ENCODE measurements around the gene RPUSD1. TPM values are rescaled to one million over a fixed set of nuclear protein-coding genes. Genes with fewer than 3 reads are reported as not detected.

The RPUSD1 gene
- total and polyA plus RNA-seq, 2 donors (not counting 1 experiment from before 2014, with no cell fraction given), result 34.7 to 46.1 TPM

DNA sequence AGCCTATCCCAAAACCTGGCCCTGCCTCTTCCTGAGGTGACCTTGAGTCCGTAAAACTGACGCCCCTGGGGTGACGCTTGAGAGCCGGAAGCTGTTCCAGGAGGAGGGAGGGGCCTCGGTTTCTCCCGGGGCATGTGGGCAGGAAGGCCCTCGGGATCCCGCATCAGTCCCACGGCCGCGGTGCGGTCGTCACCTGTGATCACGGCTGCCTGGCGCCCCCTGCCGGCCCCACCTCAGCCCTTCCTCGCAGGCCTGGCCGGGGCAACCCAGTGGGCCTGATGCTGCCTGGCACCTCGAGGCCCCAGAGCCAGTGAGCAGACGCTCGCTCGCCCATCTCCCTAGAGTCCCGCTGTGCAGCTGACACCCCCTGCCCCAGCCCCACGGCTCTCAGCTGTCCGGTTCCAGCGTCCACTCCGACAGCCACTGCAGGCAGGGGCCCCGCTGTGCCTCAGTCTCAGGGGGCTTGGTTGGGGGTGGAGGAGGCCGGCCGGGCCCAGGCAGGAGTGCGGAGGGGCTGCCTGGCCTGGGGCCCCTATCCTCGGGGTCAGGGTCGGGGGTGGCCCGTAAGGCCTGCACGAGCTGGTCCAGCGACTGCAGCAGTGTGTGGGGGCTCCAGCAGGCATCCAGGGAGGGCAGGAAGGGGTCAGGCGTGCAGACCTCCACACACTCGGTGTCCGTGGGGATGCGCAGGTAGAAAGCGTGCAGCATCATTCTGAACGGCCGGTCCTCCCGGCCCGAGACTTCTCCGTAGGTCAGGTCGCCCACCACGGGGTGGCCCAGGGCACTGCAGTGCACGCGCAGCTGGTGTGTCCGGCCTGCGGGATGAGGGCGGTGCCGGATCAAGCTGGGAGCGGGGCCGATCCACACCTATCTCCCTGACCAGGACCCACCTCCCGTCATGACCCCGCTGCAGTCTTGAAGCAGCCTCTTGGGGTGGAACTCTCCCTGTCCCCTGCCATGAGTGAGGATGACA lies 2.3 kb downstream of the RPUSD1 start:
- H3K79me2 ChIP-seq (ENCODE audit: control insufficient read depth, insufficient read depth, low read length), result peaks cover 11% of the 10 kb centered on the region
- H3K9ac ChIP-seq (ENCODE audit: low read length), result no peak overlapping the region
- H3K27ac Mint-ChIP-seq, result no peak overlapping the region
- no peak for TF ChIP-seq EZH2 (IDR thresholded peaks at IDR 0.05; ENCODE audit: borderline replicate concordance, insufficient read depth, low read depth, low read length, poor library complexity, severe bottlenecking)
- TF ChIP-seq, protein P1, sequence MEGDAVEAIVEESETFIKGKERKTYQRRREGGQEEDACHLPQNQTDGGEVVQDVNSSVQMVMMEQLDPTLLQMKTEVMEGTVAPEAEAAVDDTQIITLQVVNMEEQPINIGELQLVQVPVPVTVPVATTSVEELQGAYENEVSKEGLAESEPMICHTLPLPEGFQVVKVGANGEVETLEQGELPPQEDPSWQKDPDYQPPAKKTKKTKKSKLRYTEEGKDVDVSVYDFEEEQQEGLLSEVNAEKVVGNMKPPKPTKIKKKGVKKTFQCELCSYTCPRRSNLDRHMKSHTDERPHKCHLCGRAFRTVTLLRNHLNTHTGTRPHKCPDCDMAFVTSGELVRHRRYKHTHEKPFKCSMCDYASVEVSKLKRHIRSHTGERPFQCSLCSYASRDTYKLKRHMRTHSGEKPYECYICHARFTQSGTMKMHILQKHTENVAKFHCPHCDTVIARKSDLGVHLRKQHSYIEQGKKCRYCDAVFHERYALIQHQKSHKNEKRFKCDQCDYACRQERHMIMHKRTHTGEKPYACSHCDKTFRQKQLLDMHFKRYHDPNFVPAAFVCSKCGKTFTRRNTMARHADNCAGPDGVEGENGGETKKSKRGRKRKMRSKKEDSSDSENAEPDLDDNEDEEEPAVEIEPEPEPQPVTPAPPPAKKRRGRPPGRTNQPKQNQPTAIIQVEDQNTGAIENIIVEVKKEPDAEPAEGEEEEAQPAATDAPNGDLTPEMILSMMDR (IDR thresholded peaks at IDR 0.05), result peak; percentile 77
- H3K36me3 ChIP-seq (replicated peaks in 1 of 2; ENCODE audit: control extremely low read depth in 1 of 2, control insufficient read depth in 1 of 2, extremely low read depth in 1 of 2, insufficient read depth in 2 of 2, low read length in 1 of 2), result peaks cover 0 to 8% of the 10 kb centered on the region in 2 experiments
- peaks cover 0 to 15% (median 2%) of the 10 kb centered on the region in 4 experiments for H3K27me3 ChIP-seq (replicated peaks in 1 of 4; ENCODE audit: control extremely low read depth in 1 of 4, control insufficient read depth in 3 of 4, insufficient read depth in 4 of 4, low read length in 3 of 4)
- H3K27me3 Mint-ChIP-seq, result no peaks in the 10 kb centered on the region
- H3K4me2 ChIP-seq (replicated peaks; ENCODE audit: low read depth, low read length, poor library complexity, severe bottlenecking), result peak overlapping the region; percentile 12
- no peaks in the 10 kb centered on the region for H3K9me3 Mint-ChIP-seq (ENCODE audit: insufficient read depth)
- WGBS (ENCODE audit: insufficient coverage), result 60% methylated on average over 48 of the region's 58 CpGs
- no peak overlapping the region for H2AFZ ChIP-seq (ENCODE audit: insufficient read depth, low read depth, low read length, poor library complexity, severe bottlenecking)
- H3K9me3 ChIP-seq (ENCODE audit: control extremely low read depth in 1 of 3, control insufficient read depth in 2 of 3, insufficient read depth in 1 of 3, low read length in 2 of 3), result no peaks in the 10 kb centered on the region
- POLR2A ChIA-PET, result interaction anchor here (0.6 kb wide), 1 partner anchor 469 kb away, joined by 6 read pairs; no protein-coding TSS in a partner anchor
- peaks cover 7% of the 10 kb centered on the region for H3K4me1 Mint-ChIP-seq
- CTCF ChIA-PET, result interaction anchor here (0.8 to 7.4 kb wide), 7 partner anchors 13 to 73 kb away, joined by 3 to 94 read pairs (median 4); partner anchors contain the start of genes ANTKMT, CIAO3 and METRN
- intact Hi-C loops (cut with micrococcal nuclease), result loop anchor here (1.0 kb wide), 1 partner anchor 75 kb away; no protein-coding TSS in a partner anchor
- no peak overlapping the region for H3K27ac ChIP-seq (ENCODE audit: low read length in 2 of 2)
- peak overlapping the region; percentile 70 for H3K4me3 Mint-ChIP-seq
- ATAC-seq (ENCODE audit: low read depth) (no peak), DNase-seq (peak; percentile 78)
- peaks cover 31% of the 10 kb centered on the region for H4K20me1 ChIP-seq (ENCODE audit: control insufficient read depth, insufficient read depth, low read length, poor library complexity, severe bottlenecking)
- H3K4me3 ChIP-seq (ENCODE audit: control extremely low read depth in 1 of 5, extremely low read depth in 1 of 5, insufficient read depth in 1 of 5, low read depth in 2 of 5, low read length in 4 of 5), result no peak overlapping the region
- peaks cover 13 to 24% of the 10 kb centered on the region in 2 donors for H3K4me1 ChIP-seq (ENCODE audit: control insufficient read depth in 2 of 2, insufficient read depth in 2 of 2, low read length in 2 of 2)
